GM11168 (cell line): ENCODE results near the gene CTXN1.
"Not testable (repeated sequence)": the region's sequence is repeated elsewhere in the genome, so short reads cannot be mapped to it uniquely, and the experiment has no call there.

Source experiments
- in situ Hi-C: fragments of 300-500 bp; cut with MboI; formaldehyde crosslinking; loops from one replicate; pipeline ENCODE4 v1.12.0; 2022; ENCODE audit warnings: low sequenced_read_pairs; ENCODE audit not compliant: unreplicated experiment

The CTXN1 gene

GRCh38 chr19:7953060-7953459, 27.1 kb upstream of the CTXN1 start:
- in situ Hi-C loops: no loop called here

- in situ Hi-C loops: no loop called here
Observed at GRCh38 chr19:7947939-7948338, 22.0 kb upstream of the CTXN1 start.

GRCh38 chr19:7944177-7944761, 18.3 kb upstream of the CTXN1 start:
- in situ Hi-C loops: no loop called here

- in situ Hi-C loops: no loop called here
Observed at GRCh38 chr19:7943444-7944176, 17.7 kb upstream of the CTXN1 start, which contains the start of gene TIMM44. TIMM44 (minus strand) TSS chr19:7943666; CDS start chr19:7943651, 15 bp downstream.

DNA sequence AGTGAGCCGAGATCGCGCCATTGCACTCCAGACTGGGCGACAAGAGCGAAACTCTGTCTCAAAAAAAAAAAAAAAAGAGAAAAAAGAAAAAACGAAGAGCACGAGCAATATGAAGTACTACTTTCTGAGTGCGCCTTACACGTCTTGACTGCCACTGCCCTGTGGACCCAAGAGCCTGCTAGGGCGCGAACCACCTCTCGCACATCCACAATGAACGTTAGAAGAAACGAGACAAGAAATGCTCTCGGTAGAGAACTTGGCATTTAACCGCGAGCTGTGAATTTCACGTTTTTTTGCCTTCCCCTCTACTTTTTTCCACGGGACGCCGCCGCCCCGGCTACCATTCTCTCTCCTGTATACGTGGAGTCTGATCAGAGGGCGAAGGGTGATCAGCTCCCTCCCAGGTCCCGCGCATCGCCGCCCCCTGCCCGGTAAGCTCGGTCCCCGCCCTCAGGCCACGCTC, 17.1 kb upstream of the CTXN1 start:
- in situ Hi-C loops: no loop called here

- in situ Hi-C loops: no loop called here
Observed at GRCh38 chr19:7941895-7942596, 16.1 kb upstream of the CTXN1 start.

DNA sequence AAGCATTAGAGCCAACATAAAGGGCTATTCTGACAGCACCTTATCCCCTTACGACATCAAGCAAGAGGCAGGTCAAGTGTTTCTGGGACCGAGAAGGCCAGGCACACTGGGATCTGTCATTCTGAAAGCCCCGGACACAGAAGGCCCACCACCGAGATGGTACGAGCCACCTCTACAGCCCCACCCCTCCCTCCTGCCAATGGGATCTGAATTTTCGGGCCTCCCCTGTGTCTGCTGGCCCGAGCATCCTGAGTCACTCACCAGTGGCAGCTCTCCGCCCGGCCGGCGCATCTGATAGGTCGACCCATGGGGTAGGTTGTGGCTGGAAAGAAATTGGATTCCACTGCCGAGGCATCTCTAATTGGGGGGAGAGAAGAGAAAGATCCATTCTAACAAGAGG, 14.9 kb upstream of the CTXN1 start:
- in situ Hi-C loops: no loop called here

DNA sequence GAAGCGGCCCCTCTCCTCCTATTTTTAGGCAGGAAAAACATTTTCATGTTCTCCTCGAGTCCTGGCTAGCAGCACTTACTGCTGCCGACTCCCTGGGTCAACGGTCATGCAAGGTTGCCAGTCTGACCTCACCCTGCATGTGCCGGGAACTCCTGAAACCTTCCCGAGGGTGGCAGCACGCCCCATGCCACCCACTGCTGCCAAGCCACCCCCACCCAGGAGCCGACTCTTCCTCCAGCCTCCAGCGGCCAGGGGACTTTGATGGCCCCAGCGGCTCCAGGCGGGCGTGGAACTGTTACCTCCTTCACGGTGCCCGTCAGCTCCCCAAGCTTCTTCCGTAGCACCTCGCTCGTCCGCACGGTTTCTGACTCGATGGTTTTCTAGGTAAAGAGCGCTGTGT, 8.8 kb upstream of the CTXN1 start:
- in situ Hi-C loops: no loop called here

DNA sequence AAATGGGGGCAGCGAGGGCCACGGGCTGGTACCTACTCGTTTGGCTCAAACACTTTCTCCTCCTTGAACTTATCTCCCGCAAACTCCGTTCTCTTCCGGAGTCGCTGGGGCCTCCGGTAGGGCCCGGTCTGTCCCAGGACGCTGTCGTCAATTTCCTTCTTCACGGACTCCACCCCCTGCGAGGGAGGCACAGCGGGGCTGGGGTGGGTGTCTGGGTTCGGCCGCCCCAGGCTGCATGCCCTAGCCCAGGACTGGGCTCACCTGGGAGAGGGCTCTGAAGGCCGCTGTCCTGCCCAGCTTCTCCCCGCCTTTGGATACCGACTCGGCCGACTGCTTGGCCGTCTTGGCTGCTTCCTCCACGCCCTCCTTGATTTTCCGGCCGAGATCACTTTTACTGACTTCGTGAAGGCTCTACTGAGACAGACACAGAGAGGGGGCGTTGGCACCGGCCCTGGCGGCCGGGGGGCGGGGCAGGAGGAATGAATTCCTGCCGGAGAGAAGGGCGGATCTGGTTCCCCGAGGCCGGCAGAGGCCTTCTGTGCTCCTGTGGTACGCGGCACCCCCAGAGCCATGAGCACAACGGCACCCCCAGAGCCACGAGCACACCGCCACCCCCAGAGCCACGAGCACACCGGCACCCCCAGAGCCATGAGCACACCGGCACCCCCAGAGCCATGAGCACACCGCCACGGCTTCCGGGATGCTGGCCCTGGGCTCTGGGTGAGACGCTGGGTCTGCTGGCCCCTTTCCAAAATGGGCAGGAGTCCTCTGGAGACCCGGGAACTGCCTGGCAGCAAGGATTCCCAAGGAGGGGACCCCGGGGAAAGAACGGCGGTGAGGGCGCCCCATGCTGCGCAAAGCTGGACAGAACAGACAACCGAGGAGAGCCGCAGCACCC, 8.1 kb upstream of the CTXN1 start:
- in situ Hi-C loops: no loop called here

DNA sequence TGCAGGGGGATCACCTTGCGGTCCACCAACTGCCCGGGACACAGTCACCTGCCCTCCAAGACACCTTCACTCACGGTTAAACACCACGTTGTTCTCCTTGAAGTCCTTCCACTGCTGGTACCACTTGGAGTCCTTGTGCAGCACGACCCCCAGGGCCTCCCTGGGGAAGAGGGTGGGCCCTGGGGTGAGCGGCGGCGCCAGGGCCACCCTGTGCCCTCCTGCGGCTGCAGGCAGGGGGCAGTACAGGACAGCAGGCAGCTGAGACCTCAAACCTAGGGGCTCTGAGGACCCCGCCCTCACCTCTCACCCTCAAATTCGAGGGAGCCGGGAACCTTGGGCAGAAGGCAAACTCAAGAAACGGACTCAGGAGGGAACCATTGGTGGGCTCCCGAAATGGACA, 7.5 kb upstream of the CTXN1 start:
- in situ Hi-C loops: no loop called here

DNA sequence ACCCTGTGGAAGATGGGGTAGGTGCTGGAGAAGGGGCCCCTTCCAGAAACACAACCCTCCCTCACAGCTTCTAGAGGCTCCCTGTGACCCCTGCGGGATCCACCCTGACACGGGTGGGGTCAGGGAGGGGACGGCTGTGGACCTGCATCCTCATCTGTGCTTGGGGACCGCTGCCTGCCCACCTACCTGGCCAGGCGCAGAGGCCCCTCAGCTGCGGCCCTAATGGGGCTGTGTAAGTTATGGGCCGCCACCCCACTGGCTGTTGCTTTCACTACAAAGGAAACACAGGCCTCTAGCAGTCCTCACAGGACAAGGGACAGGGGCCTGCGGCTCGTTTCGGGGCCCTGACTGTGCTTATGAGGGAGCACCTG, 7.0 kb upstream of the CTXN1 start:
- in situ Hi-C loops: no loop called here

DNA sequence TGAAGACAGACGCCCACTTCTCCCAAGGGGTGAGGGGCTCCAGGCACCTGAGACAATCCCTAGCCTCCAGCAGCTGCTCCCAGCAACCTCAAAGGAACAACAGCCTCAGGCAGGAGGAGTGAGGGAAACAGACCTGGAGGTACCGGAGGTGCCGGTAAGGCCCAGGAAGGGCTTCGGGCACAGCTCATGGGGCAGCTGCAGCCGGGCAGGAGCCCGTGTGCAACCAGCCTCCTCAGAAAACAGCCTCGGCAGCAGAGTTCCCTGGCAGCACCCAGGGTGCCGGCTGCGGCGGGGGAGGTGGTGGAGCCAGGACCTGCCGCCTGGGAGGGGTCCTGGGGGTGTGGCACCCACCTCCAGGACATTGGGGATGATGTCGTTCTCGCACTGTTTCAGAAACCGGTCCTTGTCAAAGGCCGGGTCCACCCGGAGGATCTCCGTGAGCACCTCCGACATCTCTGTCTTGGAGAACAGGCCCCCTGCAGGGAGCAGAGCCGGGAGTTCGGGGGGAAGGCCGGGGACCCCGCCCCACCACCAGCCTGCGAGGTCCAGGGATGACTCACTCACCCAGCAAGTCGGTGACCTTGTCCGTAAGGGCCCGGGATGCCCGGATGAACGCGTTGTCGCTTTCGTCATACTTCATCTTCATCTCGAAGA, 6.5 kb upstream of the CTXN1 start:
- in situ Hi-C loops: no loop called here

GRCh38 chr19:7931221-7932061, 5.5 kb upstream of the CTXN1 start:
- in situ Hi-C loops: no loop called here

DNA sequence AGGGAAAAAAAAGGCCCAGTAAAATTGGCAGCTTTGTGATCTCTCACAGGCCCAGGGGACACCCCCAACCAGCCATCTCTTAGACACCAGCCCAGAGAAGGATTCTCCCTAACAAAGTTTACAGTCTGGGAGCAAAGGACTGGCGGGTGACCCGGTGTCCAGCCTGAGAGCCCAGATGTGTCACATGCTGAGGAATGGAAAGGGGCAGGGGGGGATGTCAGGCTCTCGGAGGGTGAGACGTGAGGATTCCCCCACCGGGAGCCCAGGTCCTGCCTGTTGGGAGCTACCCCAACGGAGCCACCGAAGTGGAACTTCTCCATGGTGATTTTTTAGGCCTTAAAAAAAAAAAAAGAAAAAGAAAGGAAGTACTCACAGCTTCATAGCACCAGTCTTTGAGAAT, 4.8 kb upstream of the CTXN1 start:
- in situ Hi-C loops: no loop called here

GRCh38 chr19:7930030-7930429, 4.1 kb upstream of the CTXN1 start:
- in situ Hi-C loops: not testable (repeated sequence)

- in situ Hi-C loops: no loop called here
Observed at GRCh38 chr19:7928741-7929701, 3.1 kb upstream of the CTXN1 start.

DNA sequence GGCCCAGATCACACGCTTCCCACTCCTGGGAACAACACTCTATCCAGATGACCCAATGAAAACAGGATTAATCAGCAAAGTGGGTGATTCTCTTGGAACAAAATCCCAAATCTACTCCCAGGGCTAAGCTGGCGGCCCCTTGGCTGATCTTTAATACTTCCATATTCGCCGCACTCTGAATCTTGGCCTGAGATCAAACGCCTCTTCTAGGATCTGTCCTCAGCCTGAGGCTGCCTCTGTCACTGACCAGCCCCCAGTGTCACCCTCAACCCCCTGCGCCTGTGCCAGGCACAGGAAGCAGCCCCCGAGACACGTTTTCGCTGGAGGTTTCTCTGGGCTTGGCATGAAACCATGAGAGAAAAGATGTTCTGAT, 2.4 kb upstream of the CTXN1 start:
- in situ Hi-C loops: no loop called here
